ENCODE measurements around the gene BEGAIN.

DNA sequence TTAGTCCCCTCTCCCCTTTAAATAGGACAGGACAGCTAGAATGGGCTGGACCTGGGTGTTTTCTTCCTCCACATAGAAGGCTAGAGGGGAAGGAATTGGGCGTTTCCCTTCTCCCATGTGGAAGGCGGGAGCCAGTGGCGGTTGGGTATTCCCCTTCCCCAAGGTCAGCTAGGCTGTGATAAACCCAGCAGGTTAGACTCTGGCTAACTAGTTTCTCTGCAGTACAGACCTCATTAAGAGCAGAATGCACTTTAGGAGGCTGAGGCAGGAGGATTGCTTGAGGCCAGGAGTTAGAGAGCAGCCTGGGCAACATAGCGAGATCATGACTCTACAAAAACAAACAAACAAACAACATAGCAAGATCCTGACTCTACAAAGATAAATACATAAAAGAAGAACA, 92.6 kb downstream of the BEGAIN start:
- no peak for TF ChIP-seq POLR2AphosphoS5 (IDR thresholded peaks at IDR 0.05; ENCODE audit: low read depth, low read length)
- no peak for TF ChIP-seq POLR2A (IDR thresholded peaks at IDR 0.05; ENCODE audit: low read depth, low read length)

All from GM12892 (cell line).